ENCODE data around the gene GGPS1. TPM values are rescaled to one million over a fixed set of nuclear protein-coding genes. Genes with fewer than 3 reads are reported as not detected.

Gene GGPS1
- total and polyA plus RNA-seq, 4 donors: 4.8 to 13.2 (median 8.3) TPM

GRCh38 chr1:235286667-235287066 is 41.7 kb upstream of the GGPS1 start:
- no peak for DNase-seq (ENCODE audit: low spot score)
- TF ChIP-seq GABPA (IDR thresholded peaks at IDR 0.05 in 1 of 2, conservative IDR thresholded peaks at IDR 0.05 in 1 of 2) (no peak), HNF4G (IDR thresholded peaks at IDR 0.05) (no peak), HNF4A (conservative IDR thresholded peaks at IDR 0.05) (no peak), MAX (IDR thresholded peaks at IDR 0.05) (no peak), TAF1 (conservative IDR thresholded peaks at IDR 0.05) (no peak), ZBTB33 (IDR thresholded peaks at IDR 0.05) (no peak), EGR1 (IDR thresholded peaks at IDR 0.05; ENCODE audit: low read depth in 2 of 2) (no peak), FOXA2 (IDR thresholded peaks at IDR 0.05) (no peak), RAD21 (IDR thresholded peaks at IDR 0.05) (no peak), CTCF (IDR thresholded peaks at IDR 0.05; ENCODE audit: low read depth, low read length, missing input control) (no peak)
- H3K4me1 ChIP-seq (ENCODE audit: control insufficient read depth in 4 of 4, insufficient read depth in 4 of 4, low read length in 3 of 4): no peaks in the 10 kb centered on the region
- H3K27me3 ChIP-seq (ENCODE audit: control insufficient read depth in 4 of 4, insufficient read depth in 4 of 4, low read length in 3 of 4): no peaks in the 10 kb centered on the region
- H3K9me3 ChIP-seq (ENCODE audit: control insufficient read depth in 4 of 4, low read length in 3 of 4): no peaks in the 10 kb centered on the region
- H3K27ac ChIP-seq (ENCODE audit: low read depth in 1 of 2, low read length in 2 of 2): no peak overlapping the region
- no peak overlapping the region for H3K4me3 ChIP-seq (ENCODE audit: low read depth in 1 of 3, low read length in 3 of 3)
- 90% methylated on average over 1 of the region's 1 CpG for WGBS
- H3K36me3 ChIP-seq (ENCODE audit: control insufficient read depth in 4 of 4, insufficient read depth in 3 of 4, low read depth in 1 of 4, low read length in 3 of 4): no peaks in the 10 kb centered on the region
- H3K9ac ChIP-seq (ENCODE audit: low read depth in 1 of 2, low read length in 2 of 2): no peak overlapping the region

- H3K9me3 ChIP-seq (ENCODE audit: control insufficient read depth in 4 of 4, low read length in 3 of 4): no peaks in the 10 kb centered on the region
- no peaks in the 10 kb centered on the region for H3K27me3 ChIP-seq (ENCODE audit: control insufficient read depth in 4 of 4, insufficient read depth in 4 of 4, low read length in 3 of 4)
- H3K4me3 ChIP-seq (ENCODE audit: low read depth in 1 of 3, low read length in 3 of 3): no peak overlapping the region
- no peak overlapping the region for H3K9ac ChIP-seq (ENCODE audit: low read depth in 1 of 2, low read length in 2 of 2)
- no peak for DNase-seq (ENCODE audit: low spot score)
- no peak for TF ChIP-seq CTCF (IDR thresholded peaks at IDR 0.05; ENCODE audit: low read depth, low read length, missing input control)
- TF ChIP-seq FOXA1 (IDR thresholded peaks at IDR 0.05): no peak
- no peak for TF ChIP-seq NR2F2 (IDR thresholded peaks at IDR 0.05)
- no peak for TF ChIP-seq REST (IDR thresholded peaks at IDR 0.05)
- no peak for TF ChIP-seq HNF4G (IDR thresholded peaks at IDR 0.05)
- TF ChIP-seq MAX (IDR thresholded peaks at IDR 0.05): no peak
- TF ChIP-seq FOXA2 (IDR thresholded peaks at IDR 0.05): no peak
- no peak overlapping the region for H3K27ac ChIP-seq (ENCODE audit: low read depth in 1 of 2, low read length in 2 of 2)
- no peaks in the 10 kb centered on the region for H3K36me3 ChIP-seq (ENCODE audit: control insufficient read depth in 4 of 4, insufficient read depth in 3 of 4, low read depth in 1 of 4, low read length in 3 of 4)
- peaks cover 0 to 3% (median 2%) of the 10 kb centered on the region in 4 donors for H3K4me1 ChIP-seq (ENCODE audit: control insufficient read depth in 4 of 4, insufficient read depth in 4 of 4, low read length in 3 of 4)
- WGBS: 94% methylated on average over 4 of the region's 4 CpGs
Measured at GRCh38 chr1:235287208-235287882, 41.0 kb upstream of the GGPS1 start.

Measured in liver (tissue), 9 donors.